M059J (cell line): ENCODE measurements around the gene DNASE2B. TPM values are rescaled to one million over a fixed set of nuclear protein-coding genes. Genes with fewer than 3 reads are reported as not detected.

Experiments used
- DNase-seq: peaks from one replicate; pipeline ENCODE4 v3.0.0-alpha.2; 2012; ENCODE audit warnings: low read depth
- total RNA-seq: library from RNA; depleted of rRNA; stranded (reverse); fragments of >200 nt; shearing (Covaris generic); gene quantifications from 2 replicates; pipeline ENCODE4 v1.2.3, GENCODE V29; 2014; rRNA removed

DNASE2B gene
- total RNA-seq, 1 experiment from 2014 or later = not detected

DNA sequence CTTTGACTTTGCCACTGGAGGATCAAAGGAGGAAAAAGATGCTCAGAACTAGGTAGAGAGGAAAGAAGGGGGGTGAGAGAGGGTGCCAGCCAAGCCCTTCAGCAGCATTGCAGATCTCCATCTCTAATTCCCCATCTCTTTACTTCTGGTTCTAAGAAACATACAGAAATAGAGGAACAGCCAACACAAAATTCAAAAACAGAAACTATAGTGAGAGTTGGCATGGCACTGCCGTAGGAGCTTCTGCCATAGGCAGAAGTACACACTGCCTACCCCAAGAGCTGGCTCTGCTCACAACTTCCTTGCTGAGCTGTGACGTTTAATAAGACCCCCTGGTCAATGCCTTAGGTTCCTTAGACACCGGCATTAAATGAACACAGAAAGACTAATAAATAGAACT, 54.2 kb downstream of the DNASE2B start:
- no peak for DNase-seq

DNA sequence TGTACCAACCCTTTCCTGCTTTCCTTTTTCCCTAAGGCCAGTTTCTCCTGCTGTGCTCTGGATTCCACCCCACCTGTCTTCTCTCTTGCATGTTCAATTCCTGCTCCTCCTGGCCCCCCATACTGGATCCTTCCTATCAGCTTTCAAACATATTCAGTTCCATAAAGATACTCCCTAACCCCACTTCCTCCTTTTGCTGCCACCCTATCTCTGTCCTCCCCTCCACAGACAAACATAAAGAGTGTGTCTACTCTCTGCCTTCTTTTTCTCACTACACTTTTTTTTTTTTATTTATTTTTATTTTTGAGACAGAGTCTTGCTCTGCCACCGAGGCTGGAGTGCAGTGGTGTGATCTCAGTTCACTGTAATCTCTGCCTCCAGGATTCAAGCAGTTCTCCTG, 63.8 kb downstream of the DNASE2B start:
- no peak for DNase-seq

Other genes with a start within 250 kb of the DNASE2B start
- 0.20 and 2.3 TPM in 2 replicates for gene SAMD13, start 96.8 kb upstream of the DNASE2B start, total RNA-seq
- gene RPF1, start 80.8 kb downstream of the DNASE2B start, total RNA-seq = 80.6 and 89.7 TPM in 2 replicates
- 0.30 TPM in 1 of 2 replicates, not detected in the other for gene SPATA1, start 107.9 kb downstream of the DNASE2B start, total RNA-seq
- gene GNG5, start 108.1 kb downstream of the DNASE2B start, total RNA-seq = 229 and 313 TPM in 2 replicates
- gene CTBS, start 176.0 kb downstream of the DNASE2B start, total RNA-seq = 28.4 and 40.2 TPM in 2 replicates